Gastrocnemius medialis (tissue), 4 donors: Measurements from ENCODE around the gene BAAT.

Experiments
- CTCF ChIP-seq, 5 experiments: fragments of 450-650 bp in 3 of 5; fragments of 200-600 bp in 2 of 5; sonication (generic) in 2 of 5; IDR thresholded peaks in 4 of 5; conservative IDR thresholded peaks in 1 of 5; 1 replicate in 4 of 5; 2 replicates in 1 of 5; pipeline ENCODE4 v1.5.1; 2016 to 2019; ENCODE audit warnings: antibody characterized with exemption in 5 of 5, mild to moderate bottlenecking in 3 of 5, moderate library complexity in 3 of 5
- POLR2A ChIP-seq, 2 donors: fragments of 450-650 bp; IDR thresholded peaks; one replicate each; pipeline ENCODE4 v1.6.1; 2017; ENCODE audit warnings: antibody characterized with exemption in 2 of 2, mild to moderate bottlenecking in 2 of 2, moderate library complexity in 2 of 2

GRCh38 chr9:101427358-101427757 lies 42.6 kb upstream of the BAAT start:
- TF ChIP-seq CTCF (IDR thresholded peaks at IDR 0.05 in 4 of 5, conservative IDR thresholded peaks at IDR 0.05 in 1 of 5) (no peak), POLR2A (IDR thresholded peaks at IDR 0.05) (no peak)
